Karpas-422 (cell line): ENCODE results near the gene SUSD4. TPM values are rescaled to one million over a fixed set of nuclear protein-coding genes. Genes with fewer than 3 reads are reported as not detected.
"Not testable (repeated sequence)": the region's sequence is repeated elsewhere in the genome, so short reads cannot be mapped to it uniquely, and the experiment has no call there.

ENCODE experiments used
- DNase-seq: peaks from one replicate; pipeline ENCODE4 v3.0.0-alpha.2; 2015
- H2AFZ ChIP-seq: fragments of 200-600 bp; sonication (generic); 2 replicates; pipeline ENCODE4 v1.6.1; 2014; ENCODE audit warnings: antibody characterized with exemption, low read length, mixed read lengths
- H3K27ac ChIP-seq: fragments of 200-600 bp; sonication (generic); 2 replicates; pipeline ENCODE4 v1.5.1; 2014; ENCODE audit warnings: mild to moderate bottlenecking, low read length, moderate library complexity
- H3K27me3 ChIP-seq: fragments of 200-600 bp; sonication (generic); 2 replicates; pipeline ENCODE4 v1.6.1; 2014; ENCODE audit warnings: low read length, mixed read lengths
- H3K36me3 ChIP-seq: fragments of 200-600 bp; sonication (generic); 2 replicates; pipeline ENCODE4 v1.6.1; 2014; ENCODE audit warnings: low read length, mixed read lengths; ENCODE audit not compliant: insufficient read depth
- H3K4me1 ChIP-seq: fragments of 200-600 bp; sonication (generic); 2 replicates; pipeline ENCODE4 v1.6.1; 2014; ENCODE audit warnings: mild to moderate bottlenecking, low read length, mixed read lengths
- H3K4me2 ChIP-seq: fragments of 200-600 bp; sonication (generic); 2 replicates; pipeline ENCODE4 v1.6.1; 2014; ENCODE audit warnings: low read length, low read depth, mild to moderate bottlenecking; ENCODE audit not compliant: poor library complexity, severe bottlenecking
- H3K4me3 ChIP-seq: fragments of 200-600 bp; sonication (generic); 2 replicates; pipeline ENCODE4 v1.5.1; 2014; ENCODE audit warnings: mild to moderate bottlenecking, antibody characterized with exemption, low read length, mixed read lengths
- H3K79me2 ChIP-seq: fragments of 200-600 bp; sonication (generic); 2 replicates; pipeline ENCODE4 v1.6.1; 2014; ENCODE audit warnings: mild to moderate bottlenecking, low read length, mixed read lengths
- H3K9ac ChIP-seq: fragments of 200-600 bp; sonication (generic); 2 replicates; pipeline ENCODE4 v1.6.0; 2014; ENCODE audit warnings: low read length
- H3K9me2 ChIP-seq: fragments of 200-600 bp; sonication (generic), shearing (Covaris generic); replicated peaks from 2 replicates; pipeline ENCODE4 v1.6.0; 2014; ENCODE audit warnings: mild to moderate bottlenecking, low read length, moderate library complexity; ENCODE audit not compliant: insufficient read depth
- H3K9me3 ChIP-seq: fragments of 300-700, 200-600 bp; sonication (generic); 2 replicates; pipeline ENCODE4 v1.6.1; 2014; ENCODE audit warnings: low read length, mixed read lengths
- H4K20me1 ChIP-seq: fragments of 200-600 bp; sonication (generic); 2 replicates; pipeline ENCODE4 v1.6.1; 2014; ENCODE audit warnings: mild to moderate bottlenecking, antibody characterized with exemption, low read length, low read depth; ENCODE audit not compliant: insufficient read depth
- total RNA-seq: library from RNA; depleted of rRNA; stranded (reverse); fragments of >200 nt; shearing (Covaris generic); gene quantifications from 2 replicates; pipeline ENCODE4 v1.2.3, GENCODE V29; 2014; ENCODE audit warnings: low replicate concordance

Gene SUSD4
- total RNA-seq, 1 experiment from 2014 or later = 0.34 TPM

DNA sequence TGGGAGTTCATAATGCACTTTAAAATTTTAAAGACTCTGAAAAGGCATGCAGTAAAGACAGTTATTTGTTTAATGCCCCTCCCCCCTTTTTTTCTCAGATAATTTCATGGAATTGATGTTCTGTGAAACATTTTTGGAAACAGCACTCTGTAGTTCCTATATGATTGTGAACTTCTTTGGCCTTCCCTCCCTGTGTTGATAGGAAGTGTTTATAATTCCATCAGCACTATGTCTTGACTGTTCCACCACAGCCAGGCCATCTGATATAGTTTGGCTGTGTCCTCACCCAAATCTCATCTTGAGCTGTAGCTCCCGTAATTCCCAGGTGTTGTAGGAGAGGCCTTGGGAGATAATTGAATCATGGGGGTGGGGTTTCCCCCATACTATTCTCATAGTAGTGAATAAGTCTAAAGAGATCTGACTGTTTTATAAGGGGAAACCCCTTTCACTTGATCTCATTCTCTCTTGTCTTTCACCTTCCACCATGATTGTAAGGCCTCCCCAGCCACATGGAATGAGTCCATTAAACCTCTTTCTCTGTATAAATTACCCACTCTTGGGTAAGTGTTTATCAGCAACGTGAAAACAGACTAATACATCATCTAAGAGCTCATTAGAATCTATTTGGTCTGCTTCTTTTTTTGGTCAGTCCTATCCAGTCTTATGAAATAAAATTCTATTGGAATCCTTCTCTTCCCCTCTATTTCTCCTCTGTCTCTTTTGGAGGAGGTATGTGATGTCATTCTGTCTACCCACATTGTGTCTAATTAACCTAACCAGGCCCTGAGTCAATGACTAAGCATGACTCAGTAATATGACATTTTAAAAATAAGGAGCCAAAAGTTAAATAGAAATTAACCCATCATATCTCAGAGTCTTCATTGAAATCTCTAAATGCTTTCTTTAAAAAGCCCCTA is 38.2 kb upstream of the SUSD4 start:
- Histone ChIP-seq H3K9me3 (no peaks in the 10 kb centered on the region), H4K20me1 (no peaks in the 10 kb centered on the region), H3K4me3 (no peak overlapping the region), H3K27me3 (no peaks in the 10 kb centered on the region; the same call in 1 of the 2 replicates), H2AFZ (no peak overlapping the region), H3K4me1 (no peaks in the 10 kb centered on the region), H3K4me2 (no peak overlapping the region), H3K27ac (no peak overlapping the region), H3K79me2 (no peaks in the 10 kb centered on the region), H3K9ac (no peak overlapping the region), H3K9me2 (no peaks in the 10 kb centered on the region), H3K36me3 (no peaks in the 10 kb centered on the region)
- DNase-seq = no peak

DNA sequence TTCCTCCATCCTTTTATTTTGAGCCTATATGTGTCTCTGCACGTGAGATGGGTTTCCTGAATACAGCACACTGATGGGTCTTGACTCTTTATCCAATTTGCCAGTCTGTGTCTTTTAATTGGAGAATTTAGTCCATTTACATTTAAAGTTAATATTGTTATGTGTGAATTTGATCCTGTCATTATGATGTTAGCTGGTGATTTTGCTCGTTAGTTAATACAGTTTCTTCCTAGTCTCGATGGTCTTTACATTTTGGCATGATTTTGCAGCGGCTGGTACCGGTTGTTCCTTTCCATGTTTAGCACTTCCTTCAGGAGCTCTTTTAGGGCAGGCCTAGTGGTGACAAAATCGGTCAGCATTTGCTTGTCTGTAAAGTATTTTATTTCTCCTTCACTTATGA is 35.4 kb upstream of the SUSD4 start:
- not testable (repeated sequence) for H3K9me3 ChIP-seq, H3K4me1 ChIP-seq, H3K9me2 ChIP-seq, H3K36me3 ChIP-seq, H3K27me3 ChIP-seq, H3K79me2 ChIP-seq, H3K27ac ChIP-seq, DNase-seq, H3K4me2 ChIP-seq, H2AFZ ChIP-seq, H3K4me3 ChIP-seq, H3K9ac ChIP-seq, H4K20me1 ChIP-seq

DNA sequence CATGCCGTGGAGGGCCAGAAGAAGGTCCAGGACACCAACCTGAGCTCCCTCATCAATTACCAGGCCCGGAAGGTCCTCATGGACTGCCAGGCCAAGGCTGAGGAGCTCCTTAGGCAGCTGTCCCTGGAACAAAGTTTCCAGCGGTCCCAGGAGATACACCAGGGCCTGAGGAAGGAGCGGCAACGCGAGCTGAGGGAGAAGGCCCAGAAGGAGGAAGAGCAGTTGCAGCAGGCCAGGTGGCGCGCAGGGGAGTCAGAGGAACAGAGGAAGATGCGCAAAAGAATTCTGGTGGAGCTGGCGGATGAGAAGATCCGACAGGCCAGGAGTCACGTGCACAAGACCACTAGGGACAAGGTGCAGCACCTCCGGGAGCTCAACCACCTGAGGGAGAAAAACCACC is 30.7 kb upstream of the SUSD4 start:
- H3K9ac ChIP-seq = no peak overlapping the region
- H3K9me2 ChIP-seq = no peaks in the 10 kb centered on the region
- no peaks in the 10 kb centered on the region for H4K20me1 ChIP-seq
- no peak overlapping the region for H3K4me2 ChIP-seq
- no peak overlapping the region for H2AFZ ChIP-seq
- no peaks in the 10 kb centered on the region for H3K9me3 ChIP-seq
- no peaks in the 10 kb centered on the region for H3K4me1 ChIP-seq
- no peak for DNase-seq
- 0 out of 2 replicates have a peak, but pooled peaks cover 2% of the 10 kb centered on the region for H3K27me3 ChIP-seq
- H3K27ac ChIP-seq = no peak overlapping the region
- no peaks in the 10 kb centered on the region for H3K36me3 ChIP-seq
- H3K4me3 ChIP-seq = no peak overlapping the region
- H3K79me2 ChIP-seq = no peaks in the 10 kb centered on the region

DNA sequence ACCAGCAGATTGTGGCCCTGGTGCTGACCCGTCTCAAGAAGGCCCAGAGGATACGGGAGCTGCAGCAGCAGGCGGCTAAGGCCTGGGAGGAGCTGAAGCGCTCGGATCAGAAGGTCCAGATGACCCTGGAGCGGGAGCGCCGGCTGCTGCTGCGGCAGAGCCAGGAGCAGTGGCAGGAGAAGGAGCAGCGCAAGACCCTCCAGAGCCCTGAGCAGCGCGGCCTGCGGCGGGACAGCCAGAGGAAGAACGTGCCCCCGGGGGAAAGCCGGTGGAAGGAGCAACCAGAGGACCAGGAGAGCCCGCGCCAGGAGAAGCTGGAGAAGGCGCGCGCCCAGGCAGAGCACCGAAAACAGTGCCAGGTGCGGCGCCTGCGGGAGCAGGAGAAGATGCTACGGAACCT is 30.3 kb upstream of the SUSD4 start:
- no peaks in the 10 kb centered on the region for H4K20me1 ChIP-seq
- no peaks in the 10 kb centered on the region for H3K9me3 ChIP-seq
- no peak overlapping the region for H2AFZ ChIP-seq
- no peak overlapping the region for H3K4me3 ChIP-seq
- H3K9me2 ChIP-seq = no peaks in the 10 kb centered on the region
- H3K79me2 ChIP-seq = no peaks in the 10 kb centered on the region
- H3K27me3 ChIP-seq = 0 out of 2 replicates have a peak, but pooled peaks cover 2% of the 10 kb centered on the region
- no peaks in the 10 kb centered on the region for H3K4me1 ChIP-seq
- DNase-seq = no peak
- no peak overlapping the region for H3K27ac ChIP-seq
- no peak overlapping the region for H3K9ac ChIP-seq
- no peak overlapping the region for H3K4me2 ChIP-seq
- no peaks in the 10 kb centered on the region for H3K36me3 ChIP-seq

DNA sequence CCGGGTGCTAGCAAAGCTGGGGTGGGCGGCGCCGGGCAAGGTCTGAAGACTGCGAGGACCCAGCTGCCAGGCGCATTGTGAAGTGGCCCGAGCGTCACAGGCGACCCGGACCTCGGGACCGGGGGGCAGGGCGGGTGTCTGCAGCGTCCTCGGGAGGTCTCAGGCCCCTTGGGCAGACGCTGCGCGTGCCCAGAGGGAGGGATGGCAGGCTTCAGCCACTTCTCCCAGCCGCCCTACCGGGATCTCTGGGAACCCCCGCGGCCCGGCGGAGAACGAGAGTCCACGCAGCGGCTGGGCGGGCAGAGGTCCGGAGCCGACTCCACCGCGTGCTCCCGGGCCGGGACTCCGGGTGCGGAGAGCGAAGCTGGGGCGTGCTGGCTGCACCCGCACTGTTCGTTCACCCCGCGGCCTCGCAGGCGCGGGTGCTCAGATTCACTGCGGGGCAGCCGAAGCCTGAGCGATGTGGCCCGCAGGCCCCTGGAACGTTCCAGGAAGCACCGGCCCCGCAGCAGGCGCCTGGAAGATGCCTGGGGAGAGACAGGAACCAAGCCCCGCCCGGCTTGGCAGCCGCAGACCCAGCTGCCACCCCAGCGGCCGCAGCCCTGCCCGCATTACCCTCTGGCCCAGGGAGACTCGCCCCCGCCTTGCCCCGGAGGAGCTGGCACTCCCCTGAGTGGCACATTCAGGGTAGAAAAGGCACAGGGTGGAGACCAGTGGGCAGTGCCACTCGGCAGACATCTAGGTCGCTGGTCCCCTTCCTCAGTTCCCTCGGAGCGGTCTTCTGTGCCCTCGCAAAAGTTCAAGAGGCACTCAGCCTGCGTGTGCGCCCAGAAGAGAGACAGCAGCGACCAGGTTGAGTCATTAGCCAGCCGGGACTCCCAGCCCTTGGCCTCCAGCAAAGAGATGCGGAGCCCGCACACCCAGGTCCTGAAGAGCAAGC is 29.6 kb upstream of the SUSD4 start, which contains the start of gene CCDC185:
Gene CCDC185, plus strand, starts transcription at position 141 of the 940 bp plus-strand sequence. Its CDS starts 61 bp downstream, at position 202.
- no peak within 1 kb of the TSS for H3K27ac ChIP-seq
- no peaks in the 10 kb centered on the region for H3K9me2 ChIP-seq
- H3K9me3 ChIP-seq = no peaks in the 10 kb centered on the region
- H3K4me3 ChIP-seq = no peak within 1 kb of the TSS
- no peaks in the 10 kb centered on the region for H3K36me3 ChIP-seq
- H4K20me1 ChIP-seq = no peaks in the 10 kb centered on the region
- no peak within 1 kb of the TSS for H3K9ac ChIP-seq
- H3K27me3 ChIP-seq = 0 out of 2 replicates have a peak, but pooled peaks cover 2% of the 10 kb centered on the region
- H3K4me1 ChIP-seq = no peaks in the 10 kb centered on the region
- no peaks in the 10 kb centered on the region for H3K79me2 ChIP-seq
- H3K4me2 ChIP-seq = no peak within 1 kb of the TSS
- no peak within 1 kb of the TSS for H2AFZ ChIP-seq
- no peak for DNase-seq

DNA sequence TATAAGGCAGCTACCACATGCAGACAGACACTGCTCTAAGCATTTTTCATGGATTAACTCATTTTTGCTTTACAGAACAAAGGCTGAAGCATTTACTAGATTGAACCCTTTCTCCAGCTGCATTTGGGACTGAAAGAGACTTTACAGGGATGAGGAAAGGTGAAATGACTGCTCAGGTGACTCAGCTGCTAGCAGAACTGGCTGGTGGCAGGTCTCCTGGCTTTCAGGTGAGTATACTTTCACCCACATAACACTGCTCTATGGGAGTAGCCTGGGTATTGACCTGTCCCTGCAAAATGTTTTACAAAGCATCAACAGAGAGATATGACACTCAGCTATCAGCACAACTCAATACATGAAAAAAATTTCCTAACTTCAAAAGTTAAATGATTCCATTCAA is 26.6 kb upstream of the SUSD4 start:
- Histone ChIP-seq H2AFZ (no peak overlapping the region), H3K9ac (no peak overlapping the region), H3K4me2 (no peak overlapping the region), H3K9me3 (no peaks in the 10 kb centered on the region), H3K79me2 (no peaks in the 10 kb centered on the region), H3K27ac (no peak overlapping the region), H3K4me3 (no peak overlapping the region), H3K36me3 (no peaks in the 10 kb centered on the region), H3K9me2 (no peaks in the 10 kb centered on the region), H3K4me1 (no peaks in the 10 kb centered on the region), H3K27me3 (0 out of 2 replicates have a peak, but pooled peaks cover 2% of the 10 kb centered on the region), H4K20me1 (no peaks in the 10 kb centered on the region)
- DNase-seq = no peak

DNA sequence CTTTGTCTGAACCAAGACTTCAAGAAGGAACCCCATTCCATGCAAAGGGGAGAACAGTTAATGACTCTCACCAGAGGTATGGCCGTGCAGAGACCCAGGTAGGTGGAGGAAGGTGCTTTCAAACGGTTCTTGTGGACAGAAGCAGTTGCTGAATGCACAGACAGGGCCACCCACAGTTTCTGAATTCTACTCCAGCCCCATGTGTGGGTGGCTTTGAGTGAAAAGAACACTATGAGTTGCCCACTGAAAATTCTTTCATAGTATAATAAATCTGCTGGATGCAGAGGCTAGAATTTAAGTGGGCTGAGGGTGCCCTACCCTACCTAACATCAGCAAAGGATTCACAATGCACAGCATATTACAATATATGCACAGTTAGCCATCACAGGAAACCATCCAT is 22.0 kb upstream of the SUSD4 start:
- H3K4me3 ChIP-seq = no peak overlapping the region
- no peaks in the 10 kb centered on the region for H3K36me3 ChIP-seq
- no peak overlapping the region for H2AFZ ChIP-seq
- H3K79me2 ChIP-seq = no peaks in the 10 kb centered on the region
- H3K9me3 ChIP-seq = no peaks in the 10 kb centered on the region
- no peak overlapping the region for H3K27ac ChIP-seq
- no peak overlapping the region for H3K4me2 ChIP-seq
- H3K9ac ChIP-seq = no peak overlapping the region
- H3K9me2 ChIP-seq = no peaks in the 10 kb centered on the region
- no peaks in the 10 kb centered on the region for H4K20me1 ChIP-seq
- no peaks in the 10 kb centered on the region for H3K4me1 ChIP-seq
- no peak for DNase-seq
- no peaks in the 10 kb centered on the region for H3K27me3 ChIP-seq

DNA sequence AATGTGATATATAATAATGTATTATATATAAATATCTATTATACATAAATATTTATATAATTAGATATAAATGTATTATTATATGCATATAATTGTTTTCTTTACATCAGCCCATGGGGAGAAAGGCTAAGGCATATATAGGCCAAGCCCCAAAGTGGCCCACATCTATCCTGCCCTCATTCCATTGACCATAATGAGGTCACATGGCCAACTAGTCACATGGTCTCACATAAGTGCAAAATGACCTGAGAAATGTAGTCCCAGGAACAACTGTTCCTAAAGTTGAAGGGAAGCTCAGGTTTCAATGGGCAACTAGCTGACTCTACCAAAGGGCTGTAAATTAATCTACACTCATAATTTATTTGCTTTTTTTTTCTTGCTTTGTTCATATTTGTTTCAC is 14.8 kb upstream of the SUSD4 start:
- H3K4me1 ChIP-seq = no peaks in the 10 kb centered on the region
- no peaks in the 10 kb centered on the region for H4K20me1 ChIP-seq
- no peak overlapping the region for H3K4me2 ChIP-seq
- H3K27ac ChIP-seq = no peak overlapping the region
- no peak overlapping the region for H3K4me3 ChIP-seq
- DNase-seq = no peak
- H3K27me3 ChIP-seq = 0 out of 2 replicates have a peak, but pooled peaks cover 3% of the 10 kb centered on the region
- H3K79me2 ChIP-seq = no peaks in the 10 kb centered on the region
- no peak overlapping the region for H2AFZ ChIP-seq
- peaks cover 2% of the 10 kb centered on the region for H3K9me3 ChIP-seq
- H3K9ac ChIP-seq = no peak overlapping the region
- no peaks in the 10 kb centered on the region for H3K36me3 ChIP-seq
- H3K9me2 ChIP-seq = no peaks in the 10 kb centered on the region
